ENCODE data around the gene ATXN7L1.

DNA sequence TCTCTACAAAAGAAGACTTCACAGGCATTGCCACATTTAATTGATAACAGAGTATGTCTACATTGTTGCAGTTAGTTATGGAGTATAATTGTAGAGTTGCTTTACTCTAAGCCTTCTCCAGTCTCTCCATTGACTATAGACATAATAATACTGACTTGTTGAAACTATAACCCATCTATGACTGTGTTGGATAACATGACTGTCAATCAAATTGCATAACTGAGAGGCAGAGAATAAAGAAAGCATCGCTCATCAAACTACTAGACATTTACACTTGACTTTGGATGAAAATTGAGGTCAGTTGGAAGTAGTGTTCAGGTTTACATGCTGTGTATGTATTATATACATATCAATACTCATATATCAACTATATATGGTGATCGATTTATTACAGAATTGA lies 3.4 kb upstream of the ATXN7L1 start:
- TF ChIP-seq, protein P1, sequence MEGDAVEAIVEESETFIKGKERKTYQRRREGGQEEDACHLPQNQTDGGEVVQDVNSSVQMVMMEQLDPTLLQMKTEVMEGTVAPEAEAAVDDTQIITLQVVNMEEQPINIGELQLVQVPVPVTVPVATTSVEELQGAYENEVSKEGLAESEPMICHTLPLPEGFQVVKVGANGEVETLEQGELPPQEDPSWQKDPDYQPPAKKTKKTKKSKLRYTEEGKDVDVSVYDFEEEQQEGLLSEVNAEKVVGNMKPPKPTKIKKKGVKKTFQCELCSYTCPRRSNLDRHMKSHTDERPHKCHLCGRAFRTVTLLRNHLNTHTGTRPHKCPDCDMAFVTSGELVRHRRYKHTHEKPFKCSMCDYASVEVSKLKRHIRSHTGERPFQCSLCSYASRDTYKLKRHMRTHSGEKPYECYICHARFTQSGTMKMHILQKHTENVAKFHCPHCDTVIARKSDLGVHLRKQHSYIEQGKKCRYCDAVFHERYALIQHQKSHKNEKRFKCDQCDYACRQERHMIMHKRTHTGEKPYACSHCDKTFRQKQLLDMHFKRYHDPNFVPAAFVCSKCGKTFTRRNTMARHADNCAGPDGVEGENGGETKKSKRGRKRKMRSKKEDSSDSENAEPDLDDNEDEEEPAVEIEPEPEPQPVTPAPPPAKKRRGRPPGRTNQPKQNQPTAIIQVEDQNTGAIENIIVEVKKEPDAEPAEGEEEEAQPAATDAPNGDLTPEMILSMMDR (IDR thresholded peaks at IDR 0.05) = no peak
- TF ChIP-seq POLR2AphosphoS5 (IDR thresholded peaks at IDR 0.05) (no peak), POLR2A (IDR thresholded peaks at IDR 0.05) (no peak)

Data from prostate gland (tissue), 2 donors.